SK-N-DZ (cell line): ENCODE results near the gene AGBL1.
"Not testable (repeated sequence)": the region's sequence is repeated elsewhere in the genome, so short reads cannot be mapped to it uniquely, and the experiment has no call there.

Experiments
- DNase-seq: peaks from one replicate; pipeline ENCODE4 v3.0.0-alpha.2; 2015; ENCODE audit warnings: low spot score

The AGBL1 gene

GRCh38 chr15:86505951-86506350 is 426.3 kb downstream of the AGBL1 start:
- no peak for DNase-seq

DNA sequence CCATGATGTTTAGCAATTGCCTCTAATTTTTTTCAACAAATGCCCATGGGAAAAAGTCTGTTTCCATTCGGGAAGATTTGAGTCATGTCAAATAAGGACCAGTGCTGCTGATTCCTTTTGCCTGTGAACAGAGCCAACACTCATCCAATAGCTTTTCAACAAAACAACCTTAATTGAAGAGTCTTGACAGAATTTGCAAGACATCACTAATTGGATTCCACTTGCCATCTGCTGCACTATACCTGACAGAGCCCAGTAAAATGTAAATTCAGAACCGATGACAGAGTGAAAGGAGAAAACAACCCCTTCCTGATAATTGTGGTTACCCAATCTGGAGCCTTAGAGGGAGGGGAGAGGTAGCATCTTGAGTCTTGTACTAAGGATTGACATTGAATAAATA is 426.7 kb downstream of the AGBL1 start:
- DNase-seq: peak; percentile 69

- no peak for DNase-seq
Measured at GRCh38 chr15:86515625-86516024, 436.0 kb downstream of the AGBL1 start.

DNA sequence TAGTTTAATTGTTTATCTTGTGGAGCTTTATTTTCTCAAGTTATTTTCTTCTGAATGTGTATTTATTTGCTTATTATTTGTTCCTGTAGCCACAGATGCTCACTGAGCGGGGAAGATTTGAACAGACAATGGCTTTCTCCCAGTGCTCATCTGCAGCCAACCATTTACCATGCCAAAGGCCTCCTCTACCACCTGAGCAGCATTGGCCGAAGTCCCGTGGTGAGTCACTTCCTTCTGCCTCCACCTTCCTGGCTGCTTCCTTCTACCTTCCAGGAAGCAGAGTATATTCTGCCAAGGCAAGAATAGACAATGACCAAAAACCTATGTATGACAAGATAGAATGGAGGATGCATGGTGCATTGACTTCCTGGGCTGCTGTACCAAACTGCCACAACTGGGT is 443.1 kb downstream of the AGBL1 start:
- no peak for DNase-seq

DNA sequence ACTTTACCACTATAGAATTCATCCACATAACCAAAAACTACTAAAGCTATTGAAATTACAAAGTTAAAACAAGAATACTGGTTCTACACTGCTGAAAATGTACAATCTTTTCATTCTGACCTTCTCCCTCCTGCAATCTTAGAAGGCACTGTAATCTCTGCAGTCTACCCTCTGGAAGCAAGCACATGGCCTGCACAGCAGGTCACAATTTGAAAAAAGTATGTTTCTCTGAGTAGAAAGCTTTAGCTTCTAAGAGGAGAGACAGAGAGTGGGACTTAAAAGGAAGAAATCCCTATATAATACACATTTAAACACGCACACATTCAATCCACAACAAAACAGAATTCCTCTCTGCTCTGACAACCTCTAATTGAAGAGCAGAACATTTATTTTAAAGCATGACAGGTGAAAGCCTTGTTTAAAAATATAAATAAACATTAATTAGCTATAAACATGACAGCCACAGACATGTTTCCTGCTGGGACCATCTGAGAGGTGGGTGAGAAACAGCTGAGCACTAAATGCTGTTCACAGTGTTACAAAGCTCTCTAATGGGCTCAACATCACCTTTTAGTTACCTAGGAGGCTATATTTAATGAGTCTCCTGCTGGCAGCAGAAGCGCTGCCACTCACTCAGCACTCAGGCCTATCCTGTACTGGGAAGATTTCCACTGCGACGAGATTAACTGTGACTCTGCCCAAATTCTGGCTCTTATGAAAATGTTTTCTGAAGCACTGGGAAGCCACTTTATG is 447.4 kb downstream of the AGBL1 start:
- DNase-seq: no peak

GRCh38 chr15:86528094-86528493 is 448.4 kb downstream of the AGBL1 start:
- DNase-seq: not testable (repeated sequence)

DNA sequence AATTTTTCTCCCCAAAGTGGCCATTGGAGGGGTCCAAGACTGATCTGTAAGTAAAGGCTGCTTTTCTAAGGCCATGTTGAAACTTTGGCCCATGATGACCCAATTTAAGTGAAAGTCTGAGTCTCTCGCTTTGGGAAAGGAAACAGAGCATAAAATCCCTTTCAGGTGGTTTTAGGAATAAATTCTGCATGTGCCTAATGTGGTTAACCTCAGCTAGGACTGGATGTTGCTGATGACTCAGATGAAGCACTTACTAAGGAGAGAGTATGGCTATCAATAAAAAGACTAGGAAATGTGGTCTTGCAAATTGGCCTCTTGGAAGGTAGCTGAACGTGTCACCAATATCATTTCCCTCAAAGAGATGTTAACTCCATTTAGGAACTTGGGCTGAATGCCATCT is 458.5 kb downstream of the AGBL1 start:
- DNase-seq: no peak

- no peak for DNase-seq
Measured at GRCh38 chr15:86540840-86541467, 461.3 kb downstream of the AGBL1 start.

DNA sequence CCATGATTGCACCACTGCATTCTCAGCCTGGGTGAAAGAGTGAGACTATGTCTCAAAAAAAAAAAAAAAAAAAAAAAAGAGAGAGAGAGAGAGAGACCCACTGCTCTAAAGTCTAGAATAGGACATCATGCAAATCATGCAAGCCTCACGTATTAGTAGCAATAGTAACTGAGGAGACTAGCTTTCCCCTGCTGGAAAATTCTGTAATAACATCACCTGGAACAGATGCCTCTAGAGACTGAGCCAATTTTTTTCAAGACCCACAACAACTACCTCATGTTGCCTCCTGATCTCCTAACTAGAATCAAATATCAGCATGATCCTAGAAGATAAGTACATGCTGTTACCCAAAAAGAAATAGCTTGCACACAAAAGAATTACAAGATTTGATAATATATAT is 461.9 kb downstream of the AGBL1 start:
- DNase-seq: no peak

- DNase-seq: no peak
Measured at GRCh38 chr15:86550075-86550474, 470.4 kb downstream of the AGBL1 start.

- DNase-seq: no peak
Measured at GRCh38 chr15:86553108-86553507, 473.4 kb downstream of the AGBL1 start.

GRCh38 chr15:86555098-86555497 is 475.4 kb downstream of the AGBL1 start:
- no peak for DNase-seq

DNA sequence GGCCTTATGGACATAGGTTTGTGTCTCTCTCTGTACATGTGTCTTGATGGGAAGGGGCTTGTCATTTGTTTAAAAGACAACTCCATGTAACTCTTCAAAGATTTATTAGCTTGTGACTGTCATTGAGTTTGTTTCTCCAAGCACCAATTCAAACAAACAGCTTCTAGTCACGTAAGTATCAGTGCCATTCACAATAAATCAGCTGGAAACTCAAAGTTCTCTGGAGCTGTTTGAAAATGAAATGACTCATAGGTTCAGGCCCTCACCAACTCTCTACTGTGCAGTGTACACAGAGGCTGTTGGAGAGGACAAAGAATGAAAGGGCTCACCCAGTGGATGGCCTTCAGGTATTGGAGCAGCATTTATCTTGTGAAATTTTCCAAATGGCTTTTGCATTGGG is 476.3 kb downstream of the AGBL1 start:
- DNase-seq: no peak

GRCh38 chr15:86556396-86557017 is 476.8 kb downstream of the AGBL1 start:
- DNase-seq: no peak

- no peak for DNase-seq
Measured at GRCh38 chr15:86557018-86557550, 477.4 kb downstream of the AGBL1 start.

DNA sequence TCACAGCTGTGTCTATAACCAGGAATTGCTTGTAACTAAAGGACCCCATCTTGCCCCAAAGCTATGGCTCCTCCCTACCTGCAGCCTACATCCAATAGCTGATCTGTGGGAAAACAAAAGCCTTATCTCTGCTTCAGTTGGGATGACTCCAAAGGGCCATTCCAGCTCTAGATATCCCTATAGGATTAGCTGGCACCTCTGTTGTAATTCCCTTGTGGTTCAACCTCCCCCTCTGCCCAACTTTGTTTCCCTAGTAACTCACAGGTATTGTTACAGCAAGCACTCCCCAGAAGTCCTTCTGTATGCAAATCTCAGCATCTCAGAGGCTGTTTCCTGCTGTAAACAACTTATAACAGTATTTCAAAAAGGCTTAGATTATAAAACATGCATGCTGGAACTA is 478.6 kb downstream of the AGBL1 start:
- no peak for DNase-seq

DNA sequence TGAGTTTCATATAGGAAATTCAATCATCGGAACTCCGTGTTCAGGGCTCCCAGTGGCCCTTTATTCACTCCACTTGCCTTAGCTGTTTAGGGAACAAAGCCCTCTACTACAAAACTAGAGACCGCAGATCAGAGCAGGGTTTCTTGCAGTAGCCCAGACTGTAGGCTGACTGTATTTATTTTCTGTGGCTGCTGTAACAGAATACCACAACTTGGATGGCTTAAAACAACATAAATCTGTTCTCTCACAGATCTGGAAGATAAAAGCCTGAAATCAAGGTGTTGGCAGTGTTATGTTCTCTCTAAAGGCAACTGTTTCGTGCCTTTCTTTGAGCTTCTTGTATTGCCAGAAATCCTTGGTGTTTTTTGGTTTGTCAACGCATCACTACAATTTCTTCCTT is 479.0 kb downstream of the AGBL1 start:
- no peak for DNase-seq

- no peak for DNase-seq
Measured at GRCh38 chr15:86568378-86568777, 488.7 kb downstream of the AGBL1 start.

GRCh38 chr15:86570738-86571137 is 491.1 kb downstream of the AGBL1 start:
- no peak for DNase-seq

DNA sequence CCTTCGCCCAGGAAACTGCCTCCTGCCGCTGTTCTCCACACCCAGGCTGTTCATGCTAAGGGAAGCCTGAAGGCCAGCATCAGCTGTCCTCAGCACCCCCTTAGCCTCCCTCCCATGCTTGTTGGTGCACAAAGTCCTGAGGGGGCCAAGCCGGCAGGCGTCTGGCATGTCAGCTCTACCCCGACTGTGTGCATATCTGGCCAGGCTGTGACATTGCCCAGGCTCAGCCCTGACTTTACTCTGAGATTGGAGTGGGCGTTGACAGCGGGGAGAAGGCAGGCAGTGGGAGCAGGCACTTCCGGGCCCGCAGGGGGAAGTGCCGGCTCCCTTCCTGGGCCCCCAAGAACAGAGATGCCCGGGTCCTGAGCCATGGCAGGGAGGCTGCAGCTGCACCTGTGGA is 492.2 kb downstream of the AGBL1 start:
- DNase-seq: peak; percentile 84

- DNase-seq: peak; percentile 51
Measured at GRCh38 chr15:86572368-86572841, 492.7 kb downstream of the AGBL1 start.

DNA sequence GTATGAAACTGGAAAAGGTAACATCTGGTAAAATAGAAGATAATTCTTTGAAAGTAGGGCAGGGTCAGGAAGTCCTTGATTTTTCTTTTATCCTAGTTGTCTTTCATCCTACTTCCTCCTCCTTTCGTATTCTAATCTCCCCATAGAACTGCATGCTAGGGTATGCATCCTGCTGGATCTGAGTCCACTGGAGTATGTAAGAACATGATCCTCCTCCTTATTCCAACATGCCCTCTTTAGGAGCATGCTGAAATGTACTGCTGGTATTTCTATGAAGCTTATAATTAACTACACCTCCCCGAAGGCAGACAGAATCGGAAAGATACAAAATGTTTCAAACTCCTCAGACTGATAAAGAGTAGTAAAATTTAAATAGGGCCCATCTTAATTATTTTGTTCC is 493.8 kb downstream of the AGBL1 start:
- DNase-seq: no peak

- no peak for DNase-seq
Measured at GRCh38 chr15:86588413-86588812, 508.7 kb downstream of the AGBL1 start.
